WERI-Rb-1 (cell line): Measurements from ENCODE around the gene OBSCN.
"Not testable (repeated sequence)": the region's sequence is repeated elsewhere in the genome, so short reads cannot be mapped to it uniquely, and the experiment has no call there.

ENCODE experiments used
- DNase-seq: peaks from one replicate; pipeline ENCODE4 v3.0.0-alpha.2; 2020
- H3K27ac ChIP-seq: fragments of 250-450 bp; sonication (Bioruptor Pico); 2 replicates; pipeline ENCODE4 v1.5.1; 2020; ENCODE audit warnings: mild to moderate bottlenecking, moderate library complexity
- H3K27me3 ChIP-seq: fragments of 250-450 bp; sonication (Bioruptor Pico); 2 replicates; pipeline ENCODE4 v1.5.1; 2021; ENCODE audit warnings: mild to moderate bottlenecking, low read depth, moderate library complexity; ENCODE audit not compliant: insufficient read depth, severe bottlenecking
- H3K36me3 ChIP-seq: fragments of 250-450 bp; sonication (Bioruptor Pico); 2 replicates; pipeline ENCODE4 v1.5.1; 2020; ENCODE audit warnings: mild to moderate bottlenecking, moderate library complexity
- H3K4me3 ChIP-seq: 2 replicates; pipeline ENCODE4 v1.5.1; 2011; ENCODE audit warnings: low read depth, mild to moderate bottlenecking, control low read depth, low read length
- H3K9me3 ChIP-seq: fragments of 250-450 bp; sonication (Bioruptor Pico); 2 replicates; pipeline ENCODE4 v1.5.1; 2021; ENCODE audit warnings: mild to moderate bottlenecking, moderate library complexity; ENCODE audit not compliant: severe bottlenecking
- TF ChIP-seq, protein P1 (sequence below): IDR thresholded peaks from 2 replicates; pipeline ENCODE4 v1.5.1; 2011; ENCODE audit warnings: low read depth, mild to moderate bottlenecking, control low read depth, inconsistent platforms, low read length

OBSCN gene

DNA sequence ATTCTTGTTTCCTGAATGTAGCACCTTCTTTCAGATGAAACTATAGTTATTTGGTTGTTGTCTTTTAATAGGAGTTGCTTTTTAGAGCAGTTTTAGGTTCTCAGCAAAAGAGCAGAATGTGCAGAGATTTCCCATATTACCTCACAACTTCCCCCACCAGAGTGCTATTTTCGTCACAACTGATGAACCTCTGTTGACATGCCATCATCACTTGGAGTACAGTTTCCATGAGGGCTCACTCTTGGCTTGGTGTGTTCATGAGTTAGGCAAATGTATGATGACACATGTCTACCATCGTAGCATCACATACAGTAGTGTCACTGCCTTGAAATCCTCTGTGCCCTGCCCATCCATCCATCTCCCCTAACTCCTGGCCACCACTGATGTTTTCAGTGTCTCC, 38.5 kb upstream of the OBSCN start:
- Histone ChIP-seq H3K4me3 (no peak overlapping the region), H3K36me3 (no peaks in the 10 kb centered on the region), H3K27ac (no peak overlapping the region), H3K27me3 (no peaks in the 10 kb centered on the region), H3K9me3 (no peaks in the 10 kb centered on the region)
- DNase-seq: no peak
- TF ChIP-seq, protein P1, sequence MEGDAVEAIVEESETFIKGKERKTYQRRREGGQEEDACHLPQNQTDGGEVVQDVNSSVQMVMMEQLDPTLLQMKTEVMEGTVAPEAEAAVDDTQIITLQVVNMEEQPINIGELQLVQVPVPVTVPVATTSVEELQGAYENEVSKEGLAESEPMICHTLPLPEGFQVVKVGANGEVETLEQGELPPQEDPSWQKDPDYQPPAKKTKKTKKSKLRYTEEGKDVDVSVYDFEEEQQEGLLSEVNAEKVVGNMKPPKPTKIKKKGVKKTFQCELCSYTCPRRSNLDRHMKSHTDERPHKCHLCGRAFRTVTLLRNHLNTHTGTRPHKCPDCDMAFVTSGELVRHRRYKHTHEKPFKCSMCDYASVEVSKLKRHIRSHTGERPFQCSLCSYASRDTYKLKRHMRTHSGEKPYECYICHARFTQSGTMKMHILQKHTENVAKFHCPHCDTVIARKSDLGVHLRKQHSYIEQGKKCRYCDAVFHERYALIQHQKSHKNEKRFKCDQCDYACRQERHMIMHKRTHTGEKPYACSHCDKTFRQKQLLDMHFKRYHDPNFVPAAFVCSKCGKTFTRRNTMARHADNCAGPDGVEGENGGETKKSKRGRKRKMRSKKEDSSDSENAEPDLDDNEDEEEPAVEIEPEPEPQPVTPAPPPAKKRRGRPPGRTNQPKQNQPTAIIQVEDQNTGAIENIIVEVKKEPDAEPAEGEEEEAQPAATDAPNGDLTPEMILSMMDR: no peak

DNA sequence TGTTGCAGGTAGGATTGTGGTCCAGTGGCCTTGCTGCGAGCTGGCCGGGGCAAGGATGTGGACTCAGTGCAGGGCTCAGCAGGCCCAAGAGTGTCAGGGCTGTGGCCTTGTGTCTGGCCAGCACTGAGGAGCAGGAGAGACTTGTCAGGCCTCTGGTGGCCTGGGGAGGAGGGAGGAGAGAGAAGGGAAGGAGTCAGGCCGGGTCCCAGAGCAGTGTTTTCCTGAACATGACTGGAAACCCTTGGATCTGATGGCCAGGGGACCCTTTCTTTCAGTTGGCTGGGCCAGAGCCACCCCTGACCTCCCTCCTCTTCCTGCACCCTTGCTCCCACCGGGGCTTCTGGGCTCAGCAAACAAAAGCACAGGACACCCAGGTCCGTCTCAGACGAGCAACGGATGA, 37.2 kb upstream of the OBSCN start:
- TF ChIP-seq, protein P1: no peak
- Histone ChIP-seq H3K27me3 (no peaks in the 10 kb centered on the region), H3K36me3 (no peaks in the 10 kb centered on the region), H3K27ac (no peak overlapping the region), H3K4me3 (no peak overlapping the region), H3K9me3 (no peaks in the 10 kb centered on the region)
- no peak for DNase-seq

DNA sequence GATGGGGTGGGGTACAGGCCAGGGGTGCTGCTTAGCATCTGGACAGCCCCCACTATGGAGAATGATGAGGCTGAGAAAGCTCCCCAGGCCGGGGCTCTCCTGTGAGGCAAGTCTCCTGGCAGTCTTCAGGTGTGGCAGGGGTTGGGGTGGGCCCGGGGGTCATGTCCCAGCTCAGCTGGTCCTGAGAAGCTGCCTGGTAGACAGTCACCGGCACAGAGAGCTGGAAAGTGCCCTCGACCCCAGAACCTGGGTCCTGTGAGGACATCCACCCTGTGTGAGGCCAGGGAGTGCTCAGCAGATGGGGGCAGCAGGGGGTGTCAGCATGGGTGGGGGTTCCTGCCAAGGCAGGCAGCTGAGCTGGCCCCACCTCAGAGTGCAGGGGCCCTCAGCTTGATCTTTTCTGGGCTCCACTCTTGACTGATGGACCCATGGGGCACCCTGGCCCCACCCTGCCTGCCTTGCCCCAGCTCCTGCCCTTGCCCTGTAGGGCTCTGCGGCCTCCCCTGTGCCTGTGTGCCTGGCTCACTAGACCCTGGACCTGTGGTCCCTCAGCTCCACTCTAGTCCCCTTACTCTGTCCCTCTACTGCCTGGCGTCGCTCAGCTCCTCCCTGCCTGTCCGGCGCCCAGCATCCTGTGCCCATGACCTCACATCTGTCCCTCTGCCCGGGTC, 36.5 kb upstream of the OBSCN start:
- no peak for DNase-seq
- no peak overlapping the region for H3K4me3 ChIP-seq
- no peaks in the 10 kb centered on the region for H3K9me3 ChIP-seq
- no peaks in the 10 kb centered on the region for H3K36me3 ChIP-seq
- H3K27me3 ChIP-seq: no peaks in the 10 kb centered on the region
- TF ChIP-seq, protein P1: no peak
- no peak overlapping the region for H3K27ac ChIP-seq

DNA sequence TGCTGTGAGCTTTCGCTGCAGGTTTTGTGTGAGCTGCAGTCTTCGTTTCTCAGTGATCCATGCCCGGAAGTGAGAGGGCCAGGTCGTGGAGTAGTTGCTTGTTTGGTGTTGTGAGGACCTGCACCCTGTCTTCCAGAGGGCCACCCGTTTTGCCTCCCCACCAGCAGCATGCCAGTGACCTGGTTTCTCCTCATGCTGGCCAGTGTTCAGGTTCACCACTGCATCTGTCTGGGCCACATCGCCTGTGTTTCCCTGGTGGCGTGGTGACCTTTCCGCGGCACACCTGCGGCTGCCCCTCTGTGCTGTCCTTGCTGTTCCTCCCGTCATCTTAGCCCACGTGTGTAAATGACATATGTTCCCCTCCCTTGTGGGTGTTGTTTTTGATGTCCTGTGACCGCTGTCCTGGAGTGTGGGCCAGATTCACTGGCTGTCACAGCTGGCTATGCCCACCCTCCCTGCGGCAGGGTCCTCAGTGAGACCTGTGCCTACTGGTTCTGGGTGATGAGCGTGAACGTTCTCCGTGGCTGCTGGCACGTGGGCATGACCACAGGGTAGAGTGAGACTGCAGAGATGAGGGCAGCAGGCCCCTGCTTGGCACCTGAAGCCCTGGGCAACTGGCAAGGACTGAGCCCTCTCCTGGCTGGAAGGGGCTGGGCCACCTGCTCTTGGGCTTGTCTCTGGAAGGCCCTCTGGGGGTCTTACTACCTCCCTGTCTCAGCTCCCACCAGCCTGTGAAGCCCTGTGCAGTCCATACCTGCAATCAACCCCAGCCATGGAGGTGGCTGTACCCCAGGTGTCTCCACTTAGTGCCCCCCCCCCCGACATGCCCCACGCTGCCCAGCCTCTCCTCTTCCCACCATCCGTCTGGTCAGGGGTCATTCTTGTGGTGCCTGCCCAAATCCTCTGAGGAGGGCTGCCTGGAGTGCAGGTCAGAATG, 35.0 kb upstream of the OBSCN start:
- no peaks in the 10 kb centered on the region for H3K9me3 ChIP-seq
- TF ChIP-seq, protein P1: no peak
- H3K4me3 ChIP-seq: no peak overlapping the region
- H3K27ac ChIP-seq: no peak overlapping the region
- DNase-seq: no peak
- no peaks in the 10 kb centered on the region for H3K27me3 ChIP-seq
- no peaks in the 10 kb centered on the region for H3K36me3 ChIP-seq

DNA sequence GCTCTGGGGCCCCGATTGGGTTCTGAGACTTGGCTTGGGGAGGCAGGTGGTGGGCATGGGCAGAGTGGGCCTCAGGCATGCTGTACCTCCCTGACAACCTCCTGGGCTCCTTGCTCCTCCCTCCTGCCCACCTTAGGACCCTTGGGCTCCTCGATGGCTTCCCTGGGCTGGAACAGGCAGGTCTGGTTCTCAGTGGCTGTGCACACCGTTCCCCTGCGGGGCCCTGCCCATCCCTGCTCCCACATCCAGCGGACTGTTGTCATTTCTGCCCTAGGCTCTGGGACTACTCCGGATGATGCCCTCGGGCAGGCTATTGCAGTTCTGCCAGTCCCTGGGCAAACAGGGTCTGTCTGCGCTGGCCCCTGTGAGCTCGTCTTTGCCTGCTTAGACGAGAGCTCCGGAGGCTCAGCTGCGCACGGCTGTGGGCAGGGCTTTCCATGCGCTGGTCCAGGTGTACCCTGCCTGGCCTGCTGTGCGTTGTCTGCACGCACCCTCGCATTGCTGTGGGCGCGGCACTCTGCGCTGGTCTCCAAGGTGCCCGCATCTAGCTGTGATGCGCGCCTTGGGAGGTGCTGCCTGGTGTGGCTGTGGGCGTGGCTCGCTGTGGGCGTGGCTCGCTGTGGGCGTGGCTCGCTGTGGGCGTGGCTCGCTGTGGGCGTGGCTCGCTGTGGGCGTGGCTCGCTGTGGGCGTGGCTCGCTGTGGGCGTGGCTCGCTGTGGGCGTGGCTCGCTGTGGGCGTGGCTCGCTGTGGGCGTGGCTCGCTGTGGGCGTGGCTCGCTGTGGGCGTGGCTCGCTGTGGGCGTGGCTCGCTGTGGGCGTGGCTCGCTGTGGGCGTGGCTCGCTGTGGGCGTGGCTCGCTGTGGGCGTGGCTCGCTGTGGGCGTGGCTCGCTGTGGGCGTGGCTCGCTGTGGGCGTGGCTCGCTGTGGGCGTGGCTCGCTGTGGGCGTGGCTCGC, 34.0 kb upstream of the OBSCN start:
- H3K36me3 ChIP-seq, H3K27ac ChIP-seq, H3K4me3 ChIP-seq, H3K27me3 ChIP-seq, H3K9me3 ChIP-seq, DNase-seq: not testable (repeated sequence)
